Lower lobe of right lung (tissue), 2 donors: ENCODE measurements around the gene CENPM. TPM values are rescaled to one million over a fixed set of nuclear protein-coding genes. Genes with fewer than 3 reads are reported as not detected.

ENCODE experiments used
- ATAC-seq, 2 donors: fragments of 200-7000 bp; cut with Tn5 transposase; one replicate each; pipeline ENCODE4 v1.9.1; 2020 to 2022; ENCODE audit warnings: mild to moderate bottlenecking in 2 of 2, moderate library complexity in 2 of 2
- DNase-seq: peaks from one replicate; pipeline ENCODE4 v3.0.0-alpha.2; 2020
- H3K27ac ChIP-seq: fragments of 200-600 bp; one replicate; pipeline ENCODE4 v1.8.0; 2022
- H3K27me3 ChIP-seq: fragments of 200-600 bp; one replicate; pipeline ENCODE4 v1.8.0; 2022; ENCODE audit warnings: low read depth
- H3K36me3 ChIP-seq: fragments of 200-600 bp; one replicate; pipeline ENCODE4 v1.8.0; 2022; ENCODE audit warnings: mild to moderate bottlenecking
- H3K4me1 ChIP-seq: fragments of 200-600 bp; one replicate; pipeline ENCODE4 v1.8.0; 2022
- H3K4me3 ChIP-seq: fragments of 200-600 bp; one replicate; pipeline ENCODE4 v1.8.0; 2022; ENCODE audit warnings: mild to moderate bottlenecking
- H3K9me3 ChIP-seq: fragments of 200-600 bp; one replicate; pipeline ENCODE4 v1.8.0; 2022
- CTCF ChIP-seq: fragments of 200-600 bp; IDR thresholded peaks from one replicate; pipeline ENCODE4 v1.8.0; 2022; ENCODE audit warnings: antibody characterized with exemption, mild to moderate bottlenecking
- intact Hi-C: fragments of 100-400 bp; cut with DNase I; formaldehyde crosslinking; loops from one replicate; pipeline ENCODE4 v1.11.0; 2022
- total RNA-seq: library from RNA; stranded (reverse); fragmentation: NEBNext Ultra II Directional; extraction: Animal tissue kit (Norgen Biotek cat#: 25700); gene quantifications from one replicate; pipeline ENCODE4 v1.2.1, GENCODE V29; 2021
- donor health status: DM: no; HTN: yes; CAD: no; lungs with severe emphysema.

CENPM gene
- total RNA-seq, 1 donor from 2014 or later, result 2.3 TPM

DNA sequence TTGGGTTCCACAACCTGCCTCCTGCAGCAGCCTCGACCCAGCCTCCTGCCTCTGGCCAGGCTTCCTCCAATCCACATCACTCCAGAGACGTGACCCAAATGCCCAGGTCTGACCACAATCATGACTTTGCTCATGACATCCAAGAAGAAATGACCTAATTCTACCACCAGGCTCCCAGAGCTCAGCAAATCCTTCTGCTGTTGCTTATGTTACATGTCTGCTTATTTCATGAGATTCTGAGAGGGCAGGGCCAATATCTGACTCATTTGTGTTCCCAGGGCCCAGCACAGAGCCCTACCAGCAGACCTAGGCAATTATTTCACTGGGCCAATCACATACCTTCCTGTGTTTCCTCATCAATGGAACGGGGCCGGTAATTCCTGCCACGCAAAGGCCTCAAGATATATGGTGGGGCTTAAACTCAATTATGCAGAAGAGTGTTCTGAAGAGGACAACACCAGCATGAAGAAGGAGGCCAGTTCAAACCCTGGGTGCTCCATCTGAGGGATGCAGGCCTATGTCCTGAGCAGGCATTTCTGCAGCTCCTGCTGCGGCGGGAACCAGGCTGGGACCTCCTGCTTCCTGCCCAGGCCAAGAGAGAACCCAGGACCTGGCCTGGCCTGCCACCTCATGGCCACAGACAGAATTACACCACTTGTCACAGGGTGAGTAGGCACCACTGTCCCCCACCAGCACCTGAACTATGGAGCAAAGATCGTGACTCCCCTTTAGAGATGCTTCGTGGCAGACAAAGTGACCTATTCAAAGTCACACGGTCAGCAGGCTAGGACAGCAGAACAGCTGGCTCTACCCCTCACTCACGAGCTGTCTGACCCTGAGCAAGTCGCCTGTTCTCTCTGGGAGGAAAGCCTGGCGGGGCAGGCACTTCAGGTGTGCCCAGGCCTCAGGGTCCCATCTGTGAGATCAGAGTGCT is 5.9 kb downstream of the CENPM start:
- H3K27ac ChIP-seq, result peak overlapping the region; percentile 70
- peak; percentile 92 to 93 for ATAC-seq
- intact Hi-C loops, result loop anchor here (5.0 kb wide), 1 partner anchor 244 kb away; the partner anchor contains the start of gene MEI1

DNA sequence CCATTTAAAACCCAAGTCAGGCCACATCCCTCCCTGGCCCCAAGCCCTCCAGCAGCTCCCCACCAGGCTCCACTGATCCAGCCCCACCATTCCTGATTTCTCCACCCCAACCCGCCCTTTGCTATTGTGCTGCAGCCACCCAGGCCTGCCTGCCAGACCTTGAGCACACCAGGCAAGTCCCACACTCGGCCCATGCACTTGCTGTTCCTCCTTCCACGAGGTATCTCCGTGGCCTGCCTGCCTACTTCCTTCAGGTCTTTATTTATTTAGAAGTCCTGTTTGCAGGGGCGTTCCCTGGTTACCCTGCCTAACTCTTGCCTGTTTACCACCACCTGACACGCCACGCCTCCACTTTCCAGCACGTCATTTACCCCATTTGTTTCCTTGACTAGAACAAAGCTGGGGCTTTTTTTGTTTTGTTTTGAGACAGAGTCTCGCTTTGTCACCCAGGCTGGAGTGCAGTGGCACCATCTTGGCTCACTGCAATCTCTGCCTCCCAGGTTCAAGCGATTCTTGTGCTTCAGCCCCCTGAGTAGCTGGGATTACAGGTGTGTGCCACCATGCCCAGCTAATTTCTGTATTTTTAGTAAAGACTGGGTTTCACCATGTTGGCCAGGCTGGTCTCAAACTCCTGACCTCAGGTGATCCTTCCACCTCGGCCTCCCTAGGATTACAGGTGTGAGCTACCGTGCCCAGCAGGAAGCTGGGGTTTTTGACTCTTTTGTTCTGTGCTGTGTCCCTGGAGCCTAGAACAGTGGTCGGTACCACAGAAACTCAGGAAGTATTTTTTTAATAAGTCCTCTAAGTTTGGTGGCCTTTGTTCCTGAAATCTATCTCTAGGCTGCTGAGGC is 6.7 kb downstream of the CENPM start:
- H3K27ac ChIP-seq, result peak overlapping the region; percentile 70
- H3K4me1 ChIP-seq, result peaks cover 14% of the 10 kb centered on the region
- no peaks in the 10 kb centered on the region for H3K36me3 ChIP-seq
- no peak overlapping the region for H3K4me3 ChIP-seq
- intact Hi-C loops, result loop anchor here (5.0 kb wide), 1 partner anchor 243 kb away; the partner anchor contains the start of gene MEI1
- ATAC-seq, result peak; percentile 36
- no peaks in the 10 kb centered on the region for H3K9me3 ChIP-seq
- DNase-seq, result peak; percentile 66
- TF ChIP-seq CTCF, result no peak
- no peaks in the 10 kb centered on the region for H3K27me3 ChIP-seq

More for the DNA sequence above, 5.9 kb downstream of the CENPM start:
- peak; percentile 86 for DNase-seq
- peaks cover 20% of the 10 kb centered on the region for H3K4me1 ChIP-seq
- TF ChIP-seq CTCF, result peak; percentile 93
- H3K36me3 ChIP-seq, result no peaks in the 10 kb centered on the region
- H3K27me3 ChIP-seq, result no peaks in the 10 kb centered on the region
- H3K4me3 ChIP-seq, result no peak overlapping the region
- no peaks in the 10 kb centered on the region for H3K9me3 ChIP-seq

DNA sequence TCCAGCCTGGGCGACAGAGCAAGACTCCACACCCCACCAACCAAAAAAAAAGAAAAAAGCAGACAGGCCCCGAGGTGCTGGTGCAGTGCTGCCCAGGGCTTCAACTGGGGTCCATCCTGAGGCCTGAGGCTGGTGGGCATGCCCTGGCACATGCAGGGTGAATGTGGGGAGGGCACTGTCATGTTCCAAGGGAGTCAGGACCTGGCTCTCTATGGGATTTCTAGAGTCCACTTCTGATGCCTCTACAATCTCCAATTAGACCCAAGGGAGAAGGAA is 10.1 kb downstream of the CENPM start:
- H3K9me3 ChIP-seq, result no peaks in the 10 kb centered on the region
- H3K4me3 ChIP-seq, result no peak overlapping the region
- intact Hi-C loops, result no loop called here
- ATAC-seq (no peak), DNase-seq (no peak)
- peaks cover 14% of the 10 kb centered on the region for H3K4me1 ChIP-seq
- no peak for TF ChIP-seq CTCF
- H3K27ac ChIP-seq, result no peak overlapping the region
- no peaks in the 10 kb centered on the region for H3K27me3 ChIP-seq
- no peaks in the 10 kb centered on the region for H3K36me3 ChIP-seq

DNA sequence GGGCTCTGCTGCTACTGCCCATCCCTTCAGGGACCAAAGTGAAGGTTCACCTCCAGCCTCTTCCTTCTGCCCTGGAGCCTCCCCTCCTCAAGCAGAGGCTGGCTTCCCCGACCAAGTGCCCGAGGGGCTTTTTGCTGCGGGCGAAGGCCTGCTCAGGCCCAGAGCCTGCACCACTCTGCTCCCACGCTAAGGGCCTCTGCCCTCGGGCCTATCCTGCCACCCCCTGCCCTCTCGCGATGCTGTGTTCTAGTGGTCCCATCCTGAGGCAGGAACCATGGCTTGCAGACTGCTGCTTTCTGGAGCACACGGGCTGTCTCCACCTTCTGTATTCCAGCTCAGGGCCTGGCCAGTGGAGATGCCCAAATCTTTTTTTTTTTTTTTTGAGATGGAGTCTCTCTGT is 11.4 kb downstream of the CENPM start:
- Histone ChIP-seq H3K4me3 (no peak overlapping the region), H3K27ac (no peak overlapping the region), H3K36me3 (no peaks in the 10 kb centered on the region), H3K27me3 (no peaks in the 10 kb centered on the region), H3K4me1 (peaks cover 5% of the 10 kb centered on the region), H3K9me3 (no peaks in the 10 kb centered on the region)
- no peak for TF ChIP-seq CTCF
- intact Hi-C loops, result no loop called here
- DNase-seq (no peak), ATAC-seq (no peak)

- no peak overlapping the region for H3K27ac ChIP-seq
- H3K27me3 ChIP-seq, result no peaks in the 10 kb centered on the region
- DNase-seq, result no peak
- no peak overlapping the region for H3K4me3 ChIP-seq
- H3K9me3 ChIP-seq, result no peaks in the 10 kb centered on the region
- no peak for TF ChIP-seq CTCF
- peaks cover 3% of the 10 kb centered on the region for H3K4me1 ChIP-seq
- no peaks in the 10 kb centered on the region for H3K36me3 ChIP-seq
- ATAC-seq, result no peak
- intact Hi-C loops, result no loop called here
Observed at GRCh38 chr22:41935015-41935351, 12.0 kb downstream of the CENPM start.
